GM19193 (cell line): ENCODE results near the gene DBNDD1.

ENCODE experiments used
- POLR2A ChIP-seq: IDR thresholded peaks from 4 replicates; pipeline ENCODE4 v1.6.1; 2011; ENCODE audit not compliant: insufficient read depth, insufficient read length; ENCODE audit errors: extremely low read depth

Gene DBNDD1

DNA sequence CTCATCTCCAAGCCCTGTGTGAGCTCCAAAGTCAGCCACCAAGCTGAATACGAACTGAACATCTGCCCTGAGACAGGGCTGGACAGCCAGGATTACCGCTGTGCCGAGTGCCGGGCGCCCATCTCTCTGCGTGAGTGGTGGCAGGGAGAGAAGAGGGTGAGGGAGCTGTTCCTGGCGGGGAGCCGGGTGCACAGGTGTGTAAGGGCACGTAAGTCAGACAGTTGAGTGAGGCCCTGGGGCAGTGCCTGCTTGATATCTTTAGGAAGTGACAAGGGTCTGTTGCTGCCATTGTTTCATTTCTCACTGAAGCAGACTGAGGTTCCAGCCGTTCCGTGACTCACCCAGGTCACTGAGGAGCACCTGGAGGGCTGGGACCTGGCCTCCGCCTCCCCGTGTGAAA lies 58.3 kb downstream of the DBNDD1 start:
- TF ChIP-seq POLR2A: no peak

DNA sequence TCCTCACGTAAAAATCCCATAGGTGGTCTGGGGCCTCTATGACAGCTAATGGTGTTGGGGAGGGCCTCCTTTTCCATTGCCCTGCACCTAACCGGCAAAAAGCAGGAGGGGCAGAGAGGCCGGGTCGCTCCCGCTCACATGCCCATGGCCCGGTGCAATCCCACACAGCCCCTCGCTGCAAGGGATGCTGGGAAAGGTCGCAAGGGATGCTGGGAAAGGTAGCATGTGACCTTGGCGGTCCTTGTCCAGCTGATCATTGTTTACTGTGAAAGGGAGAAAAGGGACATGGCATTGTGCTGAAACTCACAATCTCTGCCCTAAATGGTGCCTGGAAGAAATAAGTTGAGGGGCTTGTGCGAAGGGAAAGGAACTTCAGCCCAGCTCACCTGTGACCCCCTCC lies 60.7 kb downstream of the DBNDD1 start:
- TF ChIP-seq POLR2A: no peak

DNA sequence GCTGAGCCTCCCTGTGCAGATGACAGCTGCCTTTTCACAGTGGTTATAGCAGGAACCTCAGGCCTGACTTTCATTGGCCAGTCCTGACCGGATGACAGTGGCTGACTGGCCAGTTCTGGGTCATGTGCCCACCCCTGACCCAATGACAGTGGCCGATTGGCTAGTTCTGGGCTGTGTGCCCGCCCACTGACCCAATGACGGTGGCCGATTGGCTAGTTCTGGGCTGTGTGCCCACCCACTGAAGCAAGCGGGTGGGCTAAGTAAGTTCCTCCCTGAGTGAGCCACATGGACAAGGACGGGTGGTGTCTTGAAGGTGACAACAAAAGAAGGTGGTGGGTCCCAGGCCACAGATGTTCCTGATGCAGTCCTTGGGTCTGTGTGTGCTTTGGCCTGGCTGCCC lies 61.2 kb downstream of the DBNDD1 start:
- no peak for TF ChIP-seq POLR2A

GRCh38 chr16:89957216-89957785 lies 62.0 kb downstream of the DBNDD1 start:
- no peak for TF ChIP-seq POLR2A

DNA sequence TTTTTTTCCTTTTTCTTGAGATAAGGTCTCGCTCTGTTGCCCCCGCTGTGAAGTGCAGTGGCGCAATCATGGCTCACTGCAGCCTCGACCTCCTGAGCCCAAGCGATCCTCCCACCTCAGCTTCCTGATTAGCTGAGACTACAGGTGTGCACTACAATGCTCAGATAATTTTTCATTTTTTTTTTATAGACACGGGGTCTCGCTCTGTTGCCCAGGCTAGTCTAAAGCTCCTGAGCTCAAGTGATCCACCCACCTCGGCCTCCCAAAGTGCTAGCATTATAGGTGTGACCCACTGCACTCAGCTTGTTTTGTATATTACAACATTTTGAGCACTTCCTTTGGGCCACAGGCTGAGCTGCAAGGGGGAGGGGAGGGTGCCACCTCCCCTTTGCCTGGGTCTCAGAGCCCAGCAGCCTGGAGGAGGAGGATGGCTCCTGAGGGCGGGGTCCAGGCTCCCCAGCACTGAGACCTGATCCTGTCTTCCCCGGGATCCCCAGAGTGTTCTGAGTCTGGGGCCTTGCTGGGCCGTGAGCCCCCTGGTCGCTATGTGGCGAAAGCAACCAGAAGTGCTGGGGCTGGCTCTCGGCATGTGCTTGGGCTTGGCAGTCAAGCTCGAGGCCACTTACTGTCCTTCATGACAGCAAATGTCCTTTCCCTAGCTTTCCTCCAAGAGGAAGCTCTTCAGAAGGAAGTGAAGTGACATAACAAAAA lies 62.6 kb downstream of the DBNDD1 start:
- TF ChIP-seq POLR2A: no peak

DNA sequence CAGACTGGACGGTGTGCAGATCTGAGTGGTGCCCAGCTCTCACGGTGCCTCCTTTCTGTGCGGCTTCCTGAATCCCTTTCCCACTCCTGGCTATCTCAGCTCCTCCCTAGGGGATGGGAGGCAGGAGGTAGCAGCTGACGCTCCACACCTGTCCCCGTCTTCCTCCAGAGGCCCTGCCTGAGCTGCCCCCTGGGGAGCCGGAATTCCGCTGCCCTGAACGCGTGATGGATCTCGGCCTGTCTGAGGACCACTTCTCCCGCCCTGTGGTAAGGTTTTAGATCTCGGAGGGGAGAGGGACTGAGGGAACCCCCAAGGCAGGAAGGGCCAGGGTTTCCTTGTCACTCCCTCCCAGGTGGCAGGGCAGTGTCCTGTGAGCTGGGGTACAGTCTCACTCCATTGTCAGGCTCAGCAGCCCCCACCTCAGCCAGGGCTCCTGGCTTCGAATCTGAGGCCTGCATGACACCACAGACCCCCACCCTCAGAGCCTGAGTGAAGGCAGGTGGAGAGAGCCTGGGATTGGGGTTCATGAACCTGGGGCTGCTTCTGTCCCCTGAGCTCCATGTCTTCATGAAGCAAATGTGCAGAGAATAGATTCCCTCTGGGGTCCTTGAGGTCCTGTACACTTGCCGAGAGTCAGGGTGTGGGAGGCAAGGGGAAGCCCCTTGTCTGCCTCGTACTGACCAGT lies 64.1 kb downstream of the DBNDD1 start:
- no peak for TF ChIP-seq POLR2A
